IMR-90 (cell line): ENCODE measurements around the gene RAB3GAP2. TPM values are rescaled to one million over a fixed set of nuclear protein-coding genes. Genes with fewer than 3 reads are reported as not detected.
A peak's percentile ranks its signal among the peaks of the same experiment; 100 is the strongest.

Experiments used
- ATAC-seq: fragments of 200-7000 bp; cut with Tn5 transposase; 2 replicates; pipeline ENCODE4 v1.9.1; 2020; ENCODE audit warnings: low read depth, mild to moderate bottlenecking, moderate library complexity
- BruUV-seq: library from RNA; stranded (reverse); fragments of 400-500 nt; replicated peaks from 2 replicates; lab custom pipeline; 2021; lab: Mats Ljungman, UMichigan
- CTCF ChIA-PET: fragments of 300-600 bp; formaldehyde crosslinking; extraction: SDS; loops from one replicate; lab custom pipeline; 2021; ENCODE audit warnings: antibody characterized with exemption; lab: Yijun Ruan, JAX
- POLR2A ChIA-PET: fragments of 300-600 bp; sonication (Branson Sonifier 250); formaldehyde crosslinking; loops from one replicate; lab custom pipeline; 2022; ENCODE audit warnings: antibody characterized with exemption; ENCODE audit not compliant: unreplicated experiment; lab: Charles Lee
- DNase-seq: peaks from one replicate; pipeline ENCODE4 v3.0.0; 2013
- H2AFZ ChIP-seq: replicated peaks from 2 replicates; pipeline ENCODE3; 2013; ENCODE audit warnings: low read length, mild to moderate bottlenecking; ENCODE audit not compliant: poor library complexity
- H2AK5ac ChIP-seq: 2 replicates; pipeline ENCODE4 v1.6.1; 2013; ENCODE audit warnings: low read depth, low read length, inconsistent platforms
- H2AK9ac ChIP-seq: replicated peaks from 2 replicates; pipeline ENCODE3; 2013; ENCODE audit warnings: mild to moderate bottlenecking, low read depth, low read length, moderate library complexity; ENCODE audit not compliant: poor library complexity
- H2BK120ac ChIP-seq: 2 replicates; pipeline ENCODE4 v1.6.1; 2013; ENCODE audit warnings: low read depth, low read length, inconsistent platforms
- H2BK15ac ChIP-seq: 3 replicates; pipeline ENCODE4 v1.6.1; 2013; ENCODE audit warnings: low read depth, low read length, inconsistent platforms
- H2BK20ac ChIP-seq: 2 replicates; pipeline ENCODE4 v1.6.1; 2013; ENCODE audit warnings: low read depth, mild to moderate bottlenecking, inconsistent platforms, low read length, moderate library complexity
- H2BK5ac ChIP-seq: 2 replicates; pipeline ENCODE4 v1.6.1; 2013; ENCODE audit warnings: mild to moderate bottlenecking, low read depth, low read length, inconsistent platforms; ENCODE audit not compliant: poor library complexity, severe bottlenecking
- H3K14ac ChIP-seq: replicated peaks from 2 replicates; pipeline ENCODE4 v1.6.1; 2013; ENCODE audit warnings: low read depth, low read length, inconsistent platforms
- H3K18ac ChIP-seq: 2 replicates; pipeline ENCODE4 v1.6.1; 2013; ENCODE audit warnings: low read depth, low read length, control low read depth
- H3K23ac ChIP-seq: 2 replicates; pipeline ENCODE4 v1.6.1; 2013; ENCODE audit warnings: low read depth, low read length, inconsistent platforms
- H3K27ac ChIP-seq: 2 replicates; pipeline ENCODE4 v1.5.1; 2013; ENCODE audit warnings: mild to moderate bottlenecking, control low read depth, low read length; ENCODE audit not compliant: insufficient read depth
- H3K27me3 ChIP-seq: 2 replicates; pipeline ENCODE4 v1.6.1; 2013; ENCODE audit warnings: low read length; ENCODE audit not compliant: control insufficient read depth, insufficient read depth
- H3K36me3 ChIP-seq: 2 replicates; pipeline ENCODE4 v1.6.1; 2013; ENCODE audit warnings: low read length, mixed read lengths; ENCODE audit not compliant: control insufficient read depth, insufficient read depth
- H3K4ac ChIP-seq: 2 replicates; pipeline ENCODE4 v1.6.1; 2013; ENCODE audit warnings: low read depth, low read length, inconsistent platforms
- H3K4me1 ChIP-seq: 2 replicates; pipeline ENCODE4 v1.6.1; 2013; ENCODE audit warnings: low read length, mixed read lengths; ENCODE audit not compliant: control insufficient read depth, insufficient read depth
- H3K4me2 ChIP-seq: 2 replicates; pipeline ENCODE4 v1.6.1; 2013; ENCODE audit warnings: low read depth, mild to moderate bottlenecking, control low read depth, low read length, moderate library complexity
- H3K4me3 ChIP-seq: 2 replicates; pipeline ENCODE4 v1.5.1; 2013; ENCODE audit warnings: low read depth, mild to moderate bottlenecking, control low read depth, low read length, moderate library complexity; ENCODE audit not compliant: insufficient read depth
- H3K56ac ChIP-seq: 2 replicates; pipeline ENCODE4 v1.6.1; 2013; ENCODE audit warnings: low read length, inconsistent platforms; ENCODE audit not compliant: insufficient read depth; ENCODE audit errors: extremely low read depth
- H3K79me1 ChIP-seq, 2 experiments: 2 replicates each; pipeline ENCODE4 v1.6.1; 2013; ENCODE audit warnings: low read length in 2 of 2, inconsistent platforms in 1 of 2, low read depth in 1 of 2
- H3K9ac ChIP-seq: 2 replicates; pipeline ENCODE4 v1.6.1; 2013; ENCODE audit warnings: low read depth, low read length, control low read depth
- H3K9me1 ChIP-seq: 2 replicates; pipeline ENCODE4 v1.6.1; 2013; ENCODE audit warnings: low read length, inconsistent platforms; ENCODE audit not compliant: insufficient read depth
- H3K9me3 ChIP-seq: 2 replicates; pipeline ENCODE4 v1.6.1; 2013; ENCODE audit warnings: low read length; ENCODE audit not compliant: control insufficient read depth, insufficient read depth
- H4K20me1 ChIP-seq: 2 replicates; pipeline ENCODE4 v1.6.1; 2013; ENCODE audit warnings: low read length, inconsistent platforms; ENCODE audit not compliant: insufficient read depth
- H4K5ac ChIP-seq: 2 replicates; pipeline ENCODE4 v1.6.1; 2013; ENCODE audit warnings: mild to moderate bottlenecking, low read depth, low read length, control low read depth
- H4K8ac ChIP-seq, 2 experiments: 2 replicates each; pipeline ENCODE4 v1.6.1; 2013; ENCODE audit warnings: low read depth in 2 of 2, low read length in 2 of 2, control low read depth in 1 of 2, inconsistent platforms in 1 of 2
- H4K91ac ChIP-seq: 2 replicates; pipeline ENCODE4 v1.6.1; 2013; ENCODE audit warnings: low read depth, low read length, inconsistent platforms; ENCODE audit not compliant: insufficient read depth
- BHLHE40 ChIP-seq: fragments of 150-350 bp; IDR thresholded peaks from 2 replicates; pipeline ENCODE4 v1.6.1; 2016; ENCODE audit warnings: mild to moderate bottlenecking, low read depth, low read length
- CEBPB ChIP-seq: IDR thresholded peaks from 2 replicates; pipeline ENCODE4 v1.6.1; 2012; ENCODE audit warnings: low read depth, low read length, improper control_type of control experiment
- FOS ChIP-seq: fragments of 150-350 bp; IDR thresholded peaks from 2 replicates; pipeline ENCODE4 v1.6.1; 2016; ENCODE audit warnings: low read depth, low read length
- MAZ ChIP-seq: IDR thresholded peaks from 2 replicates; pipeline ENCODE4 v1.6.1; 2012; ENCODE audit warnings: low read depth, mild to moderate bottlenecking, low read length, improper control_type of control experiment, moderate library complexity, borderline replicate concordance
- MXI1 ChIP-seq: IDR thresholded peaks from 2 replicates; pipeline ENCODE4 v1.6.1; 2012; ENCODE audit warnings: low read depth, mild to moderate bottlenecking, low read length, moderate library complexity, borderline replicate concordance
- RAD21 ChIP-seq: IDR thresholded peaks from 2 replicates; pipeline ENCODE4 v1.6.1; 2012; ENCODE audit warnings: low read length, improper control_type of control experiment
- RFX5 ChIP-seq: IDR thresholded peaks from 2 replicates; pipeline ENCODE4 v1.8.0; 2012; ENCODE audit warnings: low read depth, mild to moderate bottlenecking, low read length, moderate library complexity
- SMC3 ChIP-seq: fragments of 150-350 bp; IDR thresholded peaks from 2 replicates; pipeline ENCODE4 v1.6.1; 2016; ENCODE audit warnings: low read depth, mild to moderate bottlenecking, antibody characterized with exemption, low read length, moderate library complexity
- USF2 ChIP-seq: fragments of 150-350 bp; IDR thresholded peaks from 2 replicates; pipeline ENCODE4 v1.6.1; 2017; ENCODE audit warnings: mild to moderate bottlenecking, antibody characterized with exemption, low read length, low read depth
- WGBS, 2 experiments: methylation state at CpG; one replicate each; pipeline versions ENCODE4 v1.1.5 to v1.1.7; 2013; ENCODE audit warnings: missing lambda C conversion rate in 2 of 2; ENCODE audit not compliant: insufficient read length in 1 of 2; ENCODE audit errors: extremely low coverage in 2 of 2; 5-methylcytosine and 5-hydroxymethylcytosine counted together
- dilution Hi-C: fragments of 300-500 bp; cut with HindIII; formaldehyde crosslinking; loops from one replicate; pipeline ENCODE4 v1.14.3; 2018; ENCODE audit warnings: low sequenced_read_pairs; ENCODE audit not compliant: unreplicated experiment
- in situ Hi-C: fragments of 300-500 bp; cut with MboI; formaldehyde crosslinking; loops from 3 replicates; pipeline ENCODE4 v1.14.3; 2019; ENCODE audit warnings: low sequenced_read_pairs, inconsistent platforms, mixed read lengths
- intact Hi-C: fragments of 100-400 bp; cut with micrococcal nuclease; formaldehyde crosslinking; loops from 2 replicates; pipeline ENCODE4 v1.10.0; 2022
- polyA plus RNA-seq, 3 experiments: library from polyadenylated mRNA; depleted of rRNA; stranded (reverse); fragments of >200 nt; gene quantifications; 2 replicates each; pipeline ENCODE4 v1.2.3, GENCODE V29; 2012; ENCODE audit warnings: low replicate concordance in 1 of 3
- total RNA-seq: library from RNA; depleted of rRNA; stranded (reverse); fragments of >200 nt; gene quantifications from 2 replicates; pipeline ENCODE4 v1.2.3, GENCODE V29; 2012

Gene RAB3GAP2
- total and polyA plus RNA-seq, 2 of the 4 experiments (the other 2 are of a cell fraction), result 12.3 to 37.8 TPM

GRCh38 chr1:220235462-220235861 is 36.8 kb downstream of the RAB3GAP2 start:
- Histone ChIP-seq H4K8ac (no peak overlapping the region), H2BK20ac (no peak overlapping the region), H3K9me3 (no peaks in the 10 kb centered on the region), H3K9ac (no peak overlapping the region), H3K9me1 (no peaks in the 10 kb centered on the region), H2BK120ac (no peak overlapping the region), H3K23ac (no peak overlapping the region), H2BK5ac (no peak overlapping the region), H4K91ac (no peak overlapping the region), H2AFZ (no peak overlapping the region), H4K20me1 (peaks cover 30% of the 10 kb centered on the region; the same call in 1 of the 2 replicates), H2BK15ac (no peak overlapping the region), H4K5ac (no peak overlapping the region), H3K14ac (no peak overlapping the region), H3K4me2 (peak overlapping the region; percentile 67; the same call in 1 of the 2 replicates), H3K18ac (no peak overlapping the region), H2AK9ac (no peak overlapping the region), H3K4me3 (no peak overlapping the region), H3K27me3 (no peaks in the 10 kb centered on the region), H3K4me1 (peaks cover 1% of the 10 kb centered on the region; the same call in 1 of the 2 replicates), H3K36me3 (0 out of 2 replicates have a peak, but pooled peaks cover 5% of the 10 kb centered on the region), H3K4ac (no peak overlapping the region), H3K27ac (no peak overlapping the region), H3K79me1 (peaks cover 19 to 30% of the 10 kb centered on the region in 2 experiments), H3K56ac (no peak overlapping the region), H2AK5ac (no peak overlapping the region)
- no peak for TF ChIP-seq BHLHE40
- TF ChIP-seq MXI1, result no peak
- TF ChIP-seq RFX5, result no peak
- no peak for TF ChIP-seq FOS
- no peak for TF ChIP-seq MAZ
- TF ChIP-seq USF2, result no peak
- no peak for TF ChIP-seq CEBPB
- TF ChIP-seq RAD21, result no peak
- no peak for TF ChIP-seq SMC3
- dilution Hi-C loops, result no loop called here
- in situ Hi-C loops, result no loop called here
- BruUV-seq, result no TSS peak
- DNase-seq (peak; percentile 41), ATAC-seq (peak; percentile 51)
- intact Hi-C loops, result no loop called here
- no CpG with 5 or more reads among the region's 1 CpG for WGBS, 2 experiments
- CTCF ChIA-PET, result interaction anchor here (1.0 kb wide), 1 partner anchor 12 kb away, joined by 4 read pairs; no protein-coding TSS in a partner anchor
- POLR2A ChIA-PET, result no interaction called here
